GM18502 (cell line): Measurements from ENCODE around the gene B9D1.

ENCODE experiments used
- ATAC-seq: cut with Tn5 transposase; IDR thresholded peaks from one replicate; pipeline ENCODE4 v1.9.1; 2021; ENCODE audit warnings: mild to moderate bottlenecking; ENCODE audit not compliant: unreplicated experiment, poor library complexity

Gene B9D1

DNA sequence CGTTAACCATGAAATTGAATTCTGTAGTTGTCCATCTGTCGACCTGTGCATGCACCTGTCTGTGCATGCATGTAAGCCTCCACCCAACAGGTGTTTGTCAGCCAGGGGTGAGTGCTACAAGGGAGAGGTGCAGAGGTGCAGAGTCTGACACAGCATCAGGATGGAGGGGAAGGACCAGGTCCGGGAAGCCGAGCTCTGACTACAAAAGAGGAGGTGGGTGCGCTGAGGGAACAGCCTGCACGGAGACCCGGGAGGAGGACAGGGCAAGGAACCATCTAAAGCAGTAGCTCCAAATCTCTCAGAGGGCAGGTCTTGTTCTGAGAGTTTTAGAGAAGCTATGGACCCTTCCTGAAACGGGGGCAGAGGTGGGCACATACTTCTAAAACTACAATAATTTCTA is 54.1 kb downstream of the B9D1 start:
- ATAC-seq, result no peak

DNA sequence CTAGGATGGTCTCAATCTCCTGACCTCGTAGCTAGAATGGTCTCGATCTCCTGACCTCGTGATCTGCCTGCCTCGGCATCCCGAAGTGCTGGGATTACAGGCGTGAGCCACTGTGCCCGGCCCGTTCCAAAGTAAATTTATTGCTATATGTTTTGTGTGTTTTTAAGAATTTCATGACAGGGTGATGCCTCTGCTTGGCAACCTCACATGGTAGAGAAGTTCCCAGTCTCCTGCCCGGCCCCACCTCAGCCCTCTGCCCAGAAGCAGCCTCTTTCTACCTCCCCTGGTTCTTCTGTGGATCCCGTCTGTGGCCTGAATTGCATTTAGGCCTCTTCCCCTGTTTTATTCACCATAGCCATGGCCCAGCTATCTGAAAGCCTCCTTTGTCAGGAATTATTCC is 55.0 kb downstream of the B9D1 start:
- no peak for ATAC-seq

DNA sequence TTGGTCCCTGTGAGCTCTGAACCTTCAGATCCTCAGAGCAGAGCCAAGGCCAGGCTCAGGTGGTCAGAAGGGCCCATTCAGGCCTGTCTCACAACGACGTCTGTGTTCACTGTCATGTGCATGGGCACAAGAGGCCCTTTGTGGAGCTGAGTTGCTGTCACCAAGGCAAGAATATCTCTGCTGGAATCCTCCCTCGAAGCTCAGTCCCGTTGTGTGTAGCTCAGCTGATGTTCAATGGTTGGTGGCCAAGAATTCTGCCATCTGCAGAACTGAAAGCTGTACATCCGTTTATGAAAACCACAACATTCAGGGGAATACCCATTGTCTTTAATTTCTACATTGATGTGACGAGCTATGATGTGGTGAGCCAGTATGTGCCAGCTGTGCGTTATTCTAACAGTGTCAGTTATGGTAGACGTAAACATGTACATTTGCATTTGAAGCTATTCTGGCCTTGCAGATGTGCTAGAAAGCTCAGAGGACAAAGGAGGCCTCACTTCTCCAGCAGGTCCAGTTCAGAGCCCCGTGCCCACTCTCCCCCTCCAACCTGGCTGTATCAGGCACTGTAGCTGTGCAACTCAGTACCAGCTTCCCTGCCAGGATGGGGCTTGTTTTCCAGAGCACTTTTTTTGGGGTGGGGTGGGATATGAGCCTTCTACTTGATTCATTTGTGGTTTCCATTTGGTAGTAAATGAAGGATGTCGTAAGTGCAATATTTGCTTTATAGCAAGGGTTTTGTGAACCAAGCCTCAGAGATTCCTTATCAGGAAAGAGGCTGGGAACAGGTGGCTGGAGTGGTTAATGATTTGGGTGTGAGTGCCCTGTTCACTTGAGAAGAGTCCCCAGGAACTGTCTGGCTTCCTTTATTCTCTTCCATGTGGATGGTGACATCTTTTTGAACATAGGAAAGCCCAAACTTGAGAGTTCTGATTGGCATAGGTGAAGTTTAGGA is 56.1 kb downstream of the B9D1 start:
- peak; percentile 88 for ATAC-seq

DNA sequence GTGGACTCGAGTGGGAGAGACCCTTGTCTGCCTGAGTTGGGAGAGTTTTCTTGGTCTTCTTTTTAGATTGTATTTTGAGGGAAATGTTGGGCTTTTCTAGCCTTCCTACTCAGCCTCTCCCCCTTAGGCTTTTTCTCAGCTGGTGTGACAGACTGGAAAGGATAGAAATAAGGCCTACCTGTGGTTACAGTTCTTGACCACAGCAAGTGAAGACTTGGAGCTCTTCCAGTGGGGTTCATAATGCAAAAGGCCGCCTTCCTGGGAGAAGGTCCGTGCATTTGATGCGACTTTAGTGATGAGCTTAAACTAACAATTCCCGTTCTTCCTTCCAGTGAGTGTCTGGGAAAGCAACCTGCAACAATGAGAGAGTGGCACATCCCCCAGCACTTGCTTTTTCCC is 56.8 kb downstream of the B9D1 start:
- ATAC-seq, result no peak

DNA sequence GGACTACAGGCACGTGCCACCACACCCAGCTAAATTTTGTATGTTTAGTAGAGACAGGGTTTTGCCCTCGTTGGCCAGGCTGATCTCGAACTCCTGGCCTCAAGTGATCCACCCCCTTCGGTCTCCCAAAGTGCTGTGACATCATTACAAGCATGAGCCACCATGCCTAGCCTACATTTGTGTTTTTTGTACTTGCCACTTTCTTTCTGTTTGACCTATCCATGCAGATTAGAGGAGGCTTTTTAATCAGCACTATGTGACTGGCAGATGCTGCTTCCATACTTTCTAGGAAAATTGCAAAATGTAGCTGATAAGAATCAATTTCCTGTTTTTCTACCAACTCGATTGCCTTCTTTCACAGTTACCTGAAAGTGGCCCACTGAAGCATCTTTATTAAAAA is 57.3 kb downstream of the B9D1 start:
- ATAC-seq, result no peak

DNA sequence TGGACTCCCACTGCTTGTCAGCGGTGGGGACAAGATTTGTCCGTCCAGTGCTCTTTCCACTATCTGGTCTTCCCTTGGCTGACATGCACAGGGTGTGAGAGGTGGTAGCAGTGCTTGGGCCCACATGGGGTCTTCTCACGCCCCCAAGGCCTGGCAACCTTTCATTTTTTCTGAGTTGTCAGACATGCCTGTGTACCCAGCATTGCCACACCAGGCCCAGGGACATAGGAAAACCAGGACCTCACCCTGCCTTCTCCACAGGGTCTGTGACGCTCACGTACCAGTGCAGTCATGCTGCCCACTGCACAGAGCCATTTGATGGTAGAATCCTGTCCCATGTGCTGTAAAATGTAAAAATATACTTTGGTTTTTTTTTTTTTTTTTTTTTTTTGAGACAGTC is 57.8 kb downstream of the B9D1 start:
- no peak for ATAC-seq

DNA sequence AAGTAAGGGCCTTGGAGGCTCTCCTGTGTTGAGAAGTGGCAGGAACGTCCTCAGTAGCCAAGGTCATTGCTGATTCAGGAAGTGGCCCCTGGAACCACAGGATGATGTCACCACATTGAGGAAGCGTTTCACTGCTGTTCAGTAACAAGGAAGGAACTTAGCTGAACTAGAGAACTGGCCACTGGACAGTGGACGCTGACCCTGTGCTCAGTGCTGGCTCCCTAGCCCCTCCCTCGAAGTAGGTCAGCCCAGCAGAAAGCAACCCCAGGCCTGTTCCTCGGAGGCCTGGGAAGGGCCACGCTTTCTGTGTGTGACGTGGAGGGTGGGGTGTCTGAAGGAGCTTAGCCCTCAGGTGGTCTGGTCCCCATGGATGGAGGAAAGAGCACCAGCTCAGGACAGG is 58.3 kb downstream of the B9D1 start:
- ATAC-seq, result no peak

DNA sequence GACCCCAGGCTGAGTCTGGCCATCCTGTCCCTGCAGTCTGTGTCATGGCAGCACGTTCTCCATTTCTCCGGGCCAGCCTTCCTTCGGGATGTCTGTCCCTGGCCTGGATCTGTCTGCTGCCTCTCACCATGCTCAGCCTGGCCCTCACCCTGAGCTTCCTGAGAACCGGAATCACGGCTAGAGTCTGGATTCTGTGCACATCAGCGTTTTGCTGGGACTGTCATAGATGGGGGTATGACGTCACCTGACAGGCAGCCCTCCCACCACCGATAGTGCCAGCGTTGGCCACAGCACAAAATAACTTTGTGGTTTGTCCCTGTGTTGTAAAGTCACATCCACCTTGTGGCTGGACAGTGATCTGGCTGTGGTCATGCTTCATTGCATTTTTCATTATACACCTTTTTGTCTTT is 59.2 kb downstream of the B9D1 start:
- ATAC-seq, result no peak

DNA sequence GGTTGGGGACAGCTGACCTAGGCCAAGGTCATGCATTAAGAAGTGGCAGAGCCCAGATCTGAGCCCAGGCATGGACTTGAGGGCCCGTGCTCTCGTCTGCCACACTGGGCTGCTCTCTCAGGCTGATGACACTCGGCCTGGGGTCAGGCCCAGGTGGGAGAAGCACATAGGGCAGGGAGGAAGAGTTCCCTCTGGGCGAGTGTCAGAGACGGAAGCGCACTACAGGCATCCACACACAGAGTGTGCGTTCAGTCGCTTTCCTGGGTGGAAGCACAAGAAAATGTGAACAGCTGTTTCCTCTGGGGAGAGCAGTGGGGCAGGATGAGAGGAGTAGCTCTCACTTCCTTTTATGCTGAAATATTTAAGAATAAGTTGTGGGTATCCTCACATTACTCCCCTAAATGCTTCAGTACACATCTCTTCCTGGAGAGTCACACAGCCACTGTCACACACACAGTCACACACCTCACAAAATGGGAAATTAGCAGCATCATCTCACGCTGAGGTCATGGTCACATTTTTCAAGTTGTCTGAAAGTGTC is 59.7 kb downstream of the B9D1 start:
- ATAC-seq, result no peak

DNA sequence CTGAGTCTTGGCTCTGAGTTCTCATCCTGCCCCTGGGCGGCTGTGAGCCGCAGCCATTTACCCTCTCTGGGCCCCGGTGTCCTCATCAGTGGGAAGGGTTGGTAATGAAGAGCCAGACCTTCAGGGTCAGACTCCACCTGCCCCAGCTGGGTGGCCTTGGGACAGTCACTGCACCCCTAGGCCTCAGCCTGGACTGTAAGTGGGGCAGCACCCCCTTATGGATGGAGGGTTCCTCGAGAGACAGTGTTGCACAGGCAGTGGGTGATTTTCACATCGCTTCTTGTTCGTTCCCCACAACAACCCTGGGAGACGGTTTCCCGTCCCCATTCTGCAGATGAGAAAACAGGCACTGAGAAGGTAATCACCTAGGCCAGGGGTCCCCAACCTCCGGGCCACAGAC is 60.5 kb downstream of the B9D1 start:
- ATAC-seq, result no peak

DNA sequence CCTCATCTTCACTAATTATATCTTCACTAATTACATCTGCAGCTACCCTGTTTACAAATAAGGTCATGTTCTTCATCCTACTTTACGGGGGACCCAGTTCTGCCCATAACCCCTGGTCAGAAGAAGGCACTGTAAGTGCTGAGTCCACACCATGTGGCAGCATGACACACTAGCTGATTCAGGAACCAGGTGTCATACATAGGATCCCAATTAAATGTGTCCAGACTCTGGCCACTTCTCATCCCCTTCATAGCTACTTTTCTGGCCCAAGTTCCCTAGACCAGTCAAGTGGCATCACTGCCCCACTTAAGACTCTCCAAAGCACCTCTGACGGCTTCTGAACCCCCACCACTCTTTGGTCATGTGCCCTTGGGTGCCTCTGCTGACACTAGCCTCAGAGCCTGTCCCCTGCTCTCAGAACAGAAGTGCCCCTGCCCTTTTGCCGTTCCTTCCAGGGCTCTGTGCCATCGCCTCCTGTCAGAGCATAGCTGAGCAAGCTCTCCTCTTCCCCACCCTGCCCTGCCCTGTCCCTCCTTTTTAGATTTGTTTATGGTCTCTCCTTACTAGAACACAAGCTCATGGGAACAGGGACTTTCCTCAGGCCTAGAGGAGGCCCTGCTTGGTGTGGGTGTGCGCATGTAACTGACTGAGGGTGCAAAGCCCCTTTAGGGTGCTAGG is 61.1 kb downstream of the B9D1 start:
- ATAC-seq, result no peak

DNA sequence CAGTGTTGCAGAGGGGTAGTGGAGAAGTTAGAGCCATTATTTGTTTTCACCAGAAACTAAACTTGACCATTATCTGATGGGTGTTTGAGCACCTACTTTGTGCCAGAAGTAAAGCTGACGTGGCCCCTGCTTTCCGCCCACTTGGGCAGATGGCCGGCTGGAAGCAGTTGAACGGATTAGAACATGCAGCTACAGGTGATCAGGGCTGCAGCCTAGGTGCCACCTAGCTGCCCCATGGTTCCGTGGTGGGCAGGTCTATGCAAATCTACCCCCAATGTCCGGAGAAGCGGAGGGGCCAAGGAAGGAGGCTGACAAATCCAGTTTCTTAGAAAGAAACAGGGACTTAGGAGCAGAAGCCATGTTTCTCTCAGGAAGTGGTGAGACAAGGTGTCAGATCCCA is 62.7 kb downstream of the B9D1 start:
- ATAC-seq, result no peak

DNA sequence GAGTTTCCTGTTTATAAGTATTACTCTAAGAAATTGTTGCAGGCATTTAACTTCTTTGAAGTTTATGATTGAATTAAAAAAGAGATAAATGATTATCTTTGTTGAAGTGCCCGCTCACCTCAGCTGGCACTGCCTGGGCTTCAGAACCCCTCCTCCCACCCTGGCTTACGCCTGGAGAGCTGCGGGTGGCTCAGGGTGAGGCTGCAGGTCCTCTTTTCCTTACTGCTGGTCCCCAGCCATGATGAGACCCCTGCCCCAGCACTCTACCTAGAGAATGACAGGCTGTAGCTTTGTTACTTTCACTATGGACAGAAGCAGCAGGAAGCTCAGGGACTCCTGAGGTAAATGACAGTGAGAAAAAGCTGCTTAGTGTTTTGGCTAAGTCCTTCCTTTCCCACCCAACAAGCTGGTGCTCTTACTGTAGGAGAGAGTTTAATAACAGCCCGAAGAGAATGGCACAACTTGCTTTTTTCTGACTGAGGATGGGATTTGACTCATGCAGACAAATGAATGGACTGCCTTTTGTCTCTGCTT is 63.2 kb downstream of the B9D1 start:
- no peak for ATAC-seq

DNA sequence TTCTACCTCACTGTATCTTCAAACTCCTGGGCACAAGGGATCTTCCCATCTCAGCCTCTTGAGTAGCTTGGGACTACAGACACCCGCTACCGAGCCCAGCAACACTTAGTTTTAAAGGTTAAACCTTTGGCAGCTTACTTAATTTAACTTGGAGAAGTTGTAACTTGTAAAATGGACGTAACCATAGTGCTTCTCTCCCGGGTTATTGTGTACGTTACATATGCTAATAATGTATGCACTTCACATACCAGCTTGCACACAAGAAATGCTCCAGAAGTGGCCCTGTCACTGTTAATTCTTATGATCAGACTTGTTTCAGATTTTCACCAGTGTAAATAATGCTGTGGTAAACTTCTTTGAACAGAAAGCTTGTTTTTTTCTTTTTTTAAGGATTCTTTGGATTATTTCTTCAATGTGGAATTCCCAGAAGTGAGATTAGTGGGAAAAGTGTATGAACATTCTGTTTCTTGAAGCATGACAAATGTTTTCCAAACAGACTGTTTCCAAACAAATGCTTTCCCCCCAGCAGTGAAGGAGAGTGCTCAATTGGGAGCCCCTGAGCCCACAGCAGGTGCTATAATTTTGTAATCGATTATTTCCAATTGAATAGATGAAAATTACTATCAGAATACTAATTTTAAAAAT is 63.8 kb downstream of the B9D1 start:
- ATAC-seq, result no peak

DNA sequence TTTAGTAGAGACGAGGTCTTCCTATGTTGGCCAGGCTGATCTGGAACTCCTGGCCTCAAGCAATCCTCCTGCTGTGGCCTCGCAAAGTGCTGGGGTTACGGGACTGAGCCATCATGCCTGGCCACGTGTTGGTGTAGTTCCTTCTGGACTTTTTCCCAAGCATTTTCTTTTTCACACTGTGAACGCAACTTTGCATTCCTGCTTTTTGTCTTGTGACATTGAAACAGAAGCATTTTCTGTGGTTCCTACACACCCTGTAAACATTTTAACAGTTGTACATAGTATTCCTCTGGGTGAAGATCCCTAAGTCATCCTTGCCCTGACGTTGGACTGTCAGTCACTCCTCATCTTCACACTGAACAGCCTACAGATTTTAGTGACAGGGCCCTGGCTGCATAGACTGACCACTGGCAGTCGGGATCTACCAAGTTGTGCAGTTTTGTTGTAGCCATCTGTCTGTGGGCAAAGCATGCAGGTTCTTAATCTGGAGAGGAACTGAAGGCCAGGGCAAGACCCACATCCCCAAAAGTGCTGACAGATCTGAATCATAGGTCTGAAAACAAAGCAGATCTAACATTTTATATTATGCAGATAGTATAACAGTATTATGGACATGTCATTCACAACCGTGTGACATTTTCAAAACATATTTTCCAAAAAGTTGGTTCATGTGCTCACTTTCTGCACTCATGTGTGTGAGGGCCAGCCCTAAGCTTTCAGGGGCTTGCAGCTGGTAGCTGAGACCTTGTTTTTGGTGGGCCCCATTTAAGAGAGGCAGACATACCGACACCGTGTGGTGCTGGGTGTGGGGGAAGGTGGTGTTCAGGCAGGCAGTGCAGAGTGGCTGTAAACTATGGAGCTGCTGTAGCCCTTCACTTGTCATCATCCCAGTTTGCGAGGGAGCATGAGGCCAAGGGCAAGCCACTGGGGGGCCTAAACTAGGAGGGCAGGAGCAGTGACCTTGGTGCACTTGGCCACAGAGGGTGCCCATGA is 65.4 kb downstream of the B9D1 start:
- no peak for ATAC-seq

DNA sequence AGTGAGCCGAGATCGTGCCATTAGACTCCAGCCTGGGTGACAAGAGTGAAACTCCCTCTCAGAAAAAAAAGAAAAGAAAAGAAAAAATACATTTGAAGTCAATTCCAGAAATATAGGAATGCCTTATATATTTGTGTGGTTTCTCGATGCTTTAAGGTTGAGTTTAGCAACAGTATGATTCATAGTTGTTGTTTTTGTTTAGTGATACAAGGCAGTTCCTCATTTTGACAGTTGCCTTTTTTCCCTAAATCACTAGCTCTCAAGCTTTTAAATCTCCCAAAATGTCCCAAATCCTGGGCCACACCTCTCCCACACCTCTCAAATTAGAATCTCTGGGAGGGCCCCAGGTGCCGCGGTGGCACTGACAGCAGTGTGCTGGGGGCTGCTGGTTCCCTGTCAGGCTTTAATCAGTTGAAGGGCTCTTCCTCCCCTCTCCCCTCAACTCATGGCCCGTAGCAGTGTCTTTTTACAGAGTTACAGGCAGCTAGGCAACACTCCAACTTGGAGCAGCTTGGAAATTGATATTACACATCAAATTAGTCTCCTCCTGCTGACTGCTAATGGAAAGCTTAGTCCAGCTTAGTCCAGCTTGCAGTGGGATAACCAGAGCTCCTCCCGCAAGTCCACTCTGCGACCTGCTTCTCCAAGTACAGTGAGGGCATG is 66.9 kb downstream of the B9D1 start:
- ATAC-seq, result no peak

DNA sequence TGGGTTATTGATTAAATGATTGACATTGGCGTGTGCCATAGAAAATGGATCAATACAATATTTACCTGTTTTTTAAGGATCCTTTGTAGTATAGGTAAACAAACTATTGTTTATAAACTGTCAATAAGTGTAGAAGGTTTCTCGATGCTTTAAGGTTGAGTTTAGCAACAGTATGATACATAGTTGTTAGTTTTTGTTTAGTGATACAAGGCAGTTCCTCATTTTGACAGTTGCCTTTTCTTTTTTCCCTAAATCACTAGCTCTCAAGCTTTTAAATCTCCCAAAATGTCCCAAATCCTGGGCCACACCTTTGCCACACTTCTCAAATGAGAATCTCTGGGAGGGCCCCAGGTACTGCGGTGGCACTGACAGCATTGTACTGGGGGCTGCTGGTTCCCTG is 68.1 kb downstream of the B9D1 start:
- no peak for ATAC-seq
